Measurements from ENCODE around the gene UGDH.

UGDH gene

GRCh38 chr4:39527296-39528060 lies at the start of gene UGDH:
Gene UGDH (minus strand): TSS chr4:39527439. CDS start chr4:39521512, 5,927 bp downstream.
- peak within 1 kb of the TSS; percentile 85 for H3K27ac ChIP-seq
- TF ChIP-seq CTCF (conservative IDR thresholded peaks at IDR 0.05) = no peak
- peak; percentile 46 for TF ChIP-seq ZFX (IDR thresholded peaks at IDR 0.05)

- H3K27ac ChIP-seq = no peak overlapping the region
- TF ChIP-seq ZFX (IDR thresholded peaks at IDR 0.05) (no peak), CTCF (conservative IDR thresholded peaks at IDR 0.05) (no peak)
Measured at GRCh38 chr4:39574946-39575345, 47.7 kb upstream of the UGDH start.

GRCh38 chr4:39571504-39571903 lies 44.3 kb upstream of the UGDH start:
- no peak overlapping the region for H3K27ac ChIP-seq
- TF ChIP-seq CTCF (conservative IDR thresholded peaks at IDR 0.05) = no peak
- TF ChIP-seq ZFX (IDR thresholded peaks at IDR 0.05) = no peak

- H3K27ac ChIP-seq = no peak overlapping the region
- TF ChIP-seq ZFX (IDR thresholded peaks at IDR 0.05) (no peak), CTCF (conservative IDR thresholded peaks at IDR 0.05) (no peak)
Measured at GRCh38 chr4:39571054-39571453, 43.8 kb upstream of the UGDH start.

GRCh38 chr4:39569209-39569608 lies 42.0 kb upstream of the UGDH start:
- H3K27ac ChIP-seq = peak overlapping the region; percentile 30; the same call in 1 of the 2 replicates
- TF ChIP-seq CTCF (conservative IDR thresholded peaks at IDR 0.05) = no peak

GRCh38 chr4:39568805-39569204 lies 41.6 kb upstream of the UGDH start:
- TF ChIP-seq CTCF (conservative IDR thresholded peaks at IDR 0.05) = no peak
- TF ChIP-seq ZFX (IDR thresholded peaks at IDR 0.05) = no peak
- H3K27ac ChIP-seq = no peak overlapping the region

- no peak for TF ChIP-seq ZFX (IDR thresholded peaks at IDR 0.05)
- TF ChIP-seq CTCF (conservative IDR thresholded peaks at IDR 0.05) = no peak
- H3K27ac ChIP-seq = no peak overlapping the region
Measured at GRCh38 chr4:39565878-39566600, 38.8 kb upstream of the UGDH start.
